SK-N-SH treated with all-trans-retinoic acid at 6 μM for 48 hours (cell line): ENCODE results near the gene EPHA6.
A peak's percentile ranks its signal among the peaks of the same experiment; 100 is the strongest.

Experiments used
- ATAC-seq: fragments of 200-7000 bp; cut with Tn5 transposase; 3 replicates; pipeline ENCODE4 v1.9.1; 2020; ENCODE audit warnings: mild to moderate bottlenecking, moderate library complexity
- ARNTL ChIP-seq: fragments of 450-650 bp; formaldehyde crosslinking; IDR thresholded peaks from 2 replicates; pipeline ENCODE4 v1.5.0; 2020; ENCODE audit warnings: low read depth, mild to moderate bottlenecking, moderate library complexity, borderline replicate concordance
- BACH2 ChIP-seq: fragments of 250-450 bp; sonication (Bioruptor Pico); IDR thresholded peaks from 2 replicates; pipeline ENCODE4 v1.9.0; 2021; ENCODE audit warnings: mild to moderate bottlenecking, borderline replicate concordance
- CREB5 ChIP-seq: fragments of 250-450 bp; sonication (Bioruptor Pico); IDR thresholded peaks from 2 replicates; pipeline ENCODE4 v1.5.1; 2020; ENCODE audit warnings: low read depth, mild to moderate bottlenecking, moderate library complexity
- CSDC2 ChIP-seq: fragments of 250-450 bp; sonication (Bioruptor Pico); IDR thresholded peaks from 2 replicates; pipeline ENCODE4 v1.5.0; 2020; ENCODE audit warnings: mild to moderate bottlenecking, moderate library complexity
- CSRNP3 ChIP-seq: fragments of 250-450 bp; sonication (Bioruptor Pico); IDR thresholded peaks from 2 replicates; pipeline ENCODE4 v1.5.1; 2021; ENCODE audit warnings: mild to moderate bottlenecking, moderate library complexity
- ESRRG ChIP-seq: fragments of 250-450 bp; sonication (Bioruptor Pico); IDR thresholded peaks from 2 replicates; pipeline ENCODE4 v1.6.1; 2021; ENCODE audit warnings: mild to moderate bottlenecking
- ISL1 ChIP-seq: fragments of 250-450 bp; sonication (Bioruptor Pico); IDR thresholded peaks from 2 replicates; pipeline ENCODE4 v2.1.2; 2022; ENCODE audit warnings: mild to moderate bottlenecking, moderate library complexity
- OSR1 ChIP-seq: fragments of 250-450 bp; sonication (Bioruptor Pico); IDR thresholded peaks from 2 replicates; pipeline ENCODE4 v1.8.0; 2022; ENCODE audit warnings: moderate library complexity, mild to moderate bottlenecking, inconsistent platforms
- PATZ1 ChIP-seq: fragments of 250-450 bp; sonication (Bioruptor Pico); IDR thresholded peaks from 2 replicates; pipeline ENCODE4 v1.8.0; 2020; ENCODE audit warnings: mild to moderate bottlenecking, moderate library complexity, borderline replicate concordance
- POU6F1 ChIP-seq: fragments of 250-450 bp; sonication (Bioruptor Pico); IDR thresholded peaks from 2 replicates; pipeline ENCODE4 v1.8.0; 2021; ENCODE audit warnings: low read depth, mild to moderate bottlenecking, moderate library complexity, borderline replicate concordance
- PPARA ChIP-seq: fragments of 250-450 bp; sonication (Bioruptor Pico); IDR thresholded peaks from 2 replicates; pipeline ENCODE4 v1.5.0; 2020; ENCODE audit warnings: mild to moderate bottlenecking, borderline replicate concordance
- RARB ChIP-seq: fragments of 250-450 bp; sonication (Bioruptor Pico); IDR thresholded peaks from 2 replicates; pipeline ENCODE4 v1.8.0; 2021; ENCODE audit warnings: mild to moderate bottlenecking, moderate library complexity
- SNAI2 ChIP-seq: fragments of 250-450 bp; sonication (Bioruptor Pico); IDR thresholded peaks from 2 replicates; pipeline ENCODE4 v1.5.0; 2020; ENCODE audit warnings: mild to moderate bottlenecking, moderate library complexity
- TCF4 ChIP-seq: fragments of 250-450 bp; sonication (Bioruptor Pico); IDR thresholded peaks from 2 replicates; pipeline ENCODE4 v1.8.0; 2021; ENCODE audit warnings: mild to moderate bottlenecking, moderate library complexity, borderline replicate concordance
- TOX ChIP-seq: fragments of 250-450 bp; sonication (Bioruptor Pico); IDR thresholded peaks from 2 replicates; pipeline ENCODE4 v1.8.0; 2021; ENCODE audit warnings: mild to moderate bottlenecking, moderate library complexity, borderline replicate concordance
- TSHZ2 ChIP-seq: fragments of 250-450 bp; sonication (Bioruptor Pico); IDR thresholded peaks from 2 replicates; pipeline ENCODE4 v1.5.0; 2020; ENCODE audit warnings: mild to moderate bottlenecking, moderate library complexity
- ZC3H10 ChIP-seq: fragments of 250-450 bp; sonication (Bioruptor Pico); IDR thresholded peaks from 2 replicates; pipeline ENCODE4 v1.5.1; 2021; ENCODE audit warnings: mild to moderate bottlenecking, moderate library complexity
- ZFP3 ChIP-seq: fragments of 250-450 bp; sonication (Bioruptor Pico); IDR thresholded peaks from 2 replicates; pipeline ENCODE4 v1.5.0; 2020; ENCODE audit warnings: mild to moderate bottlenecking, moderate library complexity
- ZFP30 ChIP-seq: fragments of 450-650 bp; formaldehyde crosslinking; IDR thresholded peaks from 2 replicates; pipeline ENCODE4 v1.5.0; 2022; ENCODE audit warnings: mild to moderate bottlenecking, moderate library complexity
- ZNF565 ChIP-seq: fragments of 450-650 bp; formaldehyde crosslinking; conservative IDR thresholded peaks from 2 replicates; pipeline ENCODE4 v1.5.0; 2020; ENCODE audit warnings: low read depth, mild to moderate bottlenecking, moderate library complexity
- ZNF70 ChIP-seq: fragments of 450-650 bp; formaldehyde crosslinking; IDR thresholded peaks from 2 replicates; pipeline ENCODE4 v1.5.0; 2020; ENCODE audit warnings: mild to moderate bottlenecking, moderate library complexity
- ZNF8 ChIP-seq: fragments of 450-650 bp; formaldehyde crosslinking; IDR thresholded peaks from 2 replicates; pipeline ENCODE4 v1.5.0; 2020; ENCODE audit warnings: mild to moderate bottlenecking, moderate library complexity

EPHA6 gene

GRCh38 chr3:96803870-96804269 is 10.5 kb upstream of the EPHA6 start (continued):
- TF ChIP-seq TSHZ2 (no peak), TOX (no peak), ESRRG (CRISPR knock-in tag) (no peak), ZC3H10 (CRISPR knock-in tag) (no peak), ZNF70 (no peak), TCF4 (CRISPR knock-in tag) (no peak), CSRNP3 (CRISPR knock-in tag) (no peak)

GRCh38 chr3:96806341-96806740 is 8.1 kb upstream of the EPHA6 start:
- TF ChIP-seq CSDC2 = no peak
- no peak for TF ChIP-seq ZC3H10 (CRISPR knock-in tag)
- no peak for TF ChIP-seq SNAI2
- no peak for TF ChIP-seq TSHZ2
- TF ChIP-seq TOX = no peak
- TF ChIP-seq PATZ1 (CRISPR knock-in tag) = no peak
- no peak for ATAC-seq

GRCh38 chr3:96813134-96813819 is 1.1 kb upstream of the EPHA6 start:
- peak; percentile 97 for ATAC-seq
- TF ChIP-seq TCF4 (CRISPR knock-in tag) (no peak), PATZ1 (CRISPR knock-in tag) (no peak), ARNTL (no peak), OSR1 (no peak), CREB5 (CRISPR knock-in tag) (no peak), CSDC2 (no peak), ZNF565 (CRISPR knock-in tag) (no peak), ESRRG (CRISPR knock-in tag) (no peak), ZNF8 (CRISPR knock-in tag) (no peak), CSRNP3 (CRISPR knock-in tag) (no peak), BACH2 (CRISPR knock-in tag) (no peak), RARB (CRISPR knock-in tag) (no peak), ZFP30 (CRISPR knock-in tag) (no peak), ISL1 (CRISPR knock-in tag) (no peak), ZNF70 (no peak), PPARA (CRISPR knock-in tag) (no peak), POU6F1 (CRISPR knock-in tag) (no peak), ZFP3 (no peak), TOX (no peak), ZC3H10 (CRISPR knock-in tag) (no peak)
